Myocyte (in vitro differentiated cells): ENCODE results near the gene KRTAP12-1. TPM values are rescaled to one million over a fixed set of nuclear protein-coding genes. Genes with fewer than 3 reads are reported as not detected.
"Not testable (repeated sequence)": the region's sequence is repeated elsewhere in the genome, so short reads cannot be mapped to it uniquely, and the experiment has no call there.

Experiments used
- DNase-seq: peaks from one replicate; pipeline ENCODE4 v3.0.0-alpha.2; 2012; ENCODE audit warnings: low read depth
- total RNA-seq: library from RNA; depleted of rRNA; stranded (reverse); fragments of >200 nt; gene quantifications from 2 replicates; pipeline ENCODE4 v1.2.3, GENCODE V29; 2014

Gene KRTAP12-1
- total RNA-seq, 1 donor from 2014 or later: not detected

DNA sequence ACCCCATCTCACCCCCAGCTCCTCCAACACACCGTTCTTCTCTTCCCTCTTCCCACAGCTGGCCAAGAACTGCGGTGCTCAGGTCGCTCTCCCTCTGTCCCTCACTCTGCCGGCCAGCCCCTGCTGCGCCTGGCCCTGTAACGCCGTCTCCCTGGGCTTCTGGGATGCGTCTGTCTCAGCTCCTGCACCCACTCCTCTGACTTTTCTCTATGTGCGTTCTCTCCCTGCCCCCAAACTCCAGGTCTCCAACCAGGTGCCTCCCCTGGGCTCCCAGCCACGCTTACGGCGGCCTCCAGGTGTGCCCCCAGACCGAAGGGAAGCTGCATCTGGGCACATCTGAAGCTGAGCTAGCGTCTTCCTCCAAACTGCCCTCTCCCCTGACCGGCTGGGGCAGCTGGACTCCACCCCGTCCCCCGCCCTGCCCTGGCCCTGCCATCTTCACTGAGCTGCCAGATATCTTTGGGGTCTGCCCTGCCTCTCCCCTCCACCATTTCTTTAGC, 17.6 kb upstream of the KRTAP12-1 start:
- no peak for DNase-seq

DNA sequence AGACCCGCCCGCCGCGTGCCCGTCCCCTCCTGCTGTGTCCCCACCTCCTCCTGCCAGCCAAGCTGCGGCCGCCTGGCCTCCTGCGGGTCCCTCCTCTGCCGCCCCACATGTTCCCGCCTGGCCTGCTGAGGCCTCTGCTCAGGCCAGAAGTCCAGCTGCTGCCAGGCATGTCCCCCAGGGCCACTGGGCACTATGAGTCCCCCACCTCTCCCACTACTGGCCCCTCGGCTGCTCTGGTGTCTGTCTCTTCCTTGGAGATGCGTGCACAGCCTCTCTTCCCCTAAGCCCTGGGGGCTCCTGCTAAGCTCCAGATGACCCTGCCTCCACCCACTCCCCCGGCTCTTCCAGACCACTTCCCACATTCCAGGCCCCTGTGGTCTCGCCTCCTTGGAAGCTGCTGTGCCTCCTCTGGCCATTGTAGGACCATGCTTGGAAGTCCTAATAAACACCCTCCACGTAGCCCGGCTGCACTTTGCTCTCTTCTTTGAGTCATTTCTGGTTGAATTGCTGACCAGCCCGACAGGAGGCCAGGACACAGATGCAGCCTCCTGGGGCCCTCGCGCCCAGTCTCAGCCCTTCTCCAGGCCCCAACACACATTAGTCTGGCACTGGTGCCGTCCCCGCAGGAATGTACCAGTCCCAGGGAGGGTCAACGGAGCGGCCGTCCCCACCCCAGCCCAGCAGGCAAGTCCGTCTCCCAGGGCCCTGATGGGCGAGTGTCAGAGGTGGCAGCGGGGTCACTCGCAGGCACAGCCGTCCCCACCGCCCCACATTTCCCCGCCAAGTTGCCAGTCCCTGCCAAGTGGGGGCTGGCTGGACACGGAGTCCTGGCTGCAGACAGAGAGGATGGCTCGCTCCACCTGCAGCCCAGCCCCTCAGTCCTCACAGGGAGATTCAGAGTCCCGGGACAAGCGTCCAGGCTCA, 16.1 kb upstream of the KRTAP12-1 start:
- peak; percentile 74 for DNase-seq

DNA sequence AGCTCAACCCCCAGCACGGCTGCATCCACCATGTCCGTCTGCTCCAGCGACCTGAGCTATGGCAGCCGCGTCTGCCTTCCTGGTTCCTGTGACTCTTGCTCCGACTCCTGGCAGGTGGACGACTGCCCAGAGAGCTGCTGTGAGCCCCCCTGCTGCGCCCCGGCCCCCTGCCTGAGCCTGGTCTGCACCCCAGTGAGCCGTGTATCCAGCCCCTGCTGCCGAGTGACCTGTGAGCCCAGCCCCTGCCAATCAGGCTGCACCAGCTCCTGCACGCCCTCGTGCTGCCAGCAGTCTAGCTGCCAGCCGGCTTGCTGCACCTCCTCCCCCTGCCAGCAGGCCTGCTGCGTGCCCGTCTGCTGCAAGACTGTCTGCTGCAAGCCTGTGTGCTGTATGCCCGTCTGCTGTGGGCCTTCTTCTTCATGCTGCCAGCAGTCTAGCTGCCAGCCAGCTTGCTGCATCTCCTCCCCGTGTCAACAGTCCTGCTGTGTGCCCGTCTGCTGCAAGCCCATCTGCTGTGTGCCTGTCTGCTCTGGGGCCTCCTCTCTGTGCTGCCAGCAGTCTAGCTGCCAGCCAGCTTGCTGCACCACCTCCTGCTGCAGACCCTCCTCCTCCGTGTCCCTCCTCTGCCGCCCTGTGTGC, 15.3 kb upstream of the KRTAP12-1 start, which contains the start of gene KRTAP10-12:
KRTAP10-12 (plus strand) TSS at position 1 of the 639 bp plus-strand sequence; CDS start at position 31, 30 bp downstream.
- DNase-seq: not testable (repeated sequence)

DNA sequence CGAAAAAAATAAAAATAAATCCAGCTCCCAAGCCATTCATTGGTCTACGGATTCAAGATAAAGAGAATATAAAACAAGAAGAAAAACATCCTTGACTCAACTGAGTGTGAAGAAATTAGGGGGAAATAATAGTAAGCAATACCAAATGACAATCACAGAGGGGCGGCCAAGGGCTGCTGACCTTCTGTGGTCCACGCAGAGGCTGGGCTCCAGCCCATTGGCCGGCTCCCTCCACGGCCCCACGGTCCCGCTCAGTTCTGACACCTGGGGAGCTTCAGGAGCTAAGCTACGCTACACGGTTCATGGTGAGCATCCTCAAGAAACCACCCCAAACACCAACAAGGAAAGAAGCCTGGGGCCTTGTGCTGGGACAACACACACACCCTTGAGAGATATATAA, 14.6 kb upstream of the KRTAP12-1 start:
- no peak for DNase-seq

DNA sequence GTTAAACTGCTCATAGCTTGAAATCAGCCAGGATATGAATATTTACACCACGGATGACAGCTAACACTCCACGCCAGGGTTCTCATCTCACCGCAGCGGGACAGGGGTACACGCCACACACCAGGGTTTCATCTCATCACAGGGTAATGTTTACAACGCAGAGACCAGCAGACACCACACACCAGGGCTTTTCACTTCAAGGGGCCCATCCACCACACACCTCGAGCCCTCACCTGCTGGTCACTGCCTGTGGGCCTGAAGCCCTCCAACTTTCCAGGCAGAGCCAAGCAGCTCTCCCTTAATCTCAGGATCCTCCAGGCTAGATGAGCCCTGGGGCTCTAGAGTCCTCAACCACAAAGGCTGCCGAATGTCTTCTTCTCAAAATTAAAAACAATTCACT, 13.7 kb upstream of the KRTAP12-1 start:
- DNase-seq: no peak

DNA sequence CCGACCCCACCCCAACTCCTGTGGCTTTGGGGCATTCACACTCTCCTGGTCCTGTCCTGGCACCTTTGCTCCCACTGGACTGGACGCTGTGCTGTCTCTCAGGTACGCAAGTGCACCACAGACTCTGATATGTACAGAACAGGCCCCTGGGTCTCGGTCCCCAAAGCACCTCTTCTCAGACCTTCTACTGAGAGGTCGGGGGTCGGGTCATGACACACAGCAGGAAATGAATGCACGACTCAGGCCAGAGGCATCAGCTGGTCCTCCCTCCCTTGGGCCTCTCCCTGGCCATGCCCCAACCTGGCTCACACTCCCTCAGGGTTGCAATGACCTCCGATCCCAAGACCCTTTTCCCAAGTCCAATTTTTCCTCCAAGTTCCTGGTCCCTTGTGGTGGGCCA, 13.2 kb upstream of the KRTAP12-1 start:
- DNase-seq: no peak

DNA sequence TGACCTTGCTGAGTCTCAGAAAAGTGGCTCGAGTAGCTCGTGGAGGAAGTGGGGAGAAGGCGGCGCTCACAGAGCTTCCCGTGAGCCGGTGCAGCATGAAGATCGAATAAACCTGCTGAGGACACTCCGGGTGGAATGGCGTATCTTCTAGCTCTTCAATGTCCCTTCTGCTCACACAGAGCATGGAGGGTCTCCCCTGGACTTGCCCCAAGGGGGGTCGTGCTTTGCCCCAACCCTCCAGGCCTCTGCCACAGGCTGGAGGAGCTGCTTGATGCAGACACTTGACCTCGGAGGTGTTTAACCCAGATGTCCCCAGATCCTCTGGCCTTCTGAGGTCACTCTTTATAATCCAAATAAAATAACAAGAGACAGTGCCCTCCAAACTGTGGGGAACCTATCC, 12.8 kb upstream of the KRTAP12-1 start:
- no peak for DNase-seq

DNA sequence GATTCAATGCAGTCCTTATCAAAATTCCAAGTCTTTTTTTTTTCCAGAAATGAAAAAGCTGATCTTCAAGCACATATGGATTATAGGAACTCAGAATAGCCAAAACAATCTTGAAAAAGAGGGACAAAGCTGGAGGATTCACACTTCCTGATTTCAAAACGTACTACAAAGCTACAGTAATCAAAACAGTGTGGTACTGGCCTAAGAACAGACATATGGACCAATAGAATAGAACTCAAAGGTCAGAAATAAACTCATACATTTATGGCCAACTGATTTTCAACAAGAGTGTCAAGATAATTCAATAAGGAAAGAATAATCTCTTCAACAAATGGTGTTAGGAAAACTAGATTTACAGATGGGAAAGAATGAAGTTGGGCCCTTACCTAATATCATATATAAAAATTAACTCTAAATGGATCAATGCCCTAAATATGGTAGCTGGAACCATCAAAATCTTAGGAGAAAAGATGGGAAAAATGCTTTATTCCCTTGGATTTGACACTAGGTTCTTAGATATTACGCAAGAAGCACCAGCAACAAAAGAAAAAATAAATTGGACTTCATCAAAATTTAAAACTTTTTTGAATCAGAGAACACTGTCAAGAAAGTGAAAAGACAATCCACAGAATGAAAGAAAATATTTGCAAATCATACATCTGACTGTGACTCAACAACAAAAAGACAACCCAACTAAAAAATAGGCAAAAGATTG, 11.0 kb upstream of the KRTAP12-1 start:
- no peak for DNase-seq

DNA sequence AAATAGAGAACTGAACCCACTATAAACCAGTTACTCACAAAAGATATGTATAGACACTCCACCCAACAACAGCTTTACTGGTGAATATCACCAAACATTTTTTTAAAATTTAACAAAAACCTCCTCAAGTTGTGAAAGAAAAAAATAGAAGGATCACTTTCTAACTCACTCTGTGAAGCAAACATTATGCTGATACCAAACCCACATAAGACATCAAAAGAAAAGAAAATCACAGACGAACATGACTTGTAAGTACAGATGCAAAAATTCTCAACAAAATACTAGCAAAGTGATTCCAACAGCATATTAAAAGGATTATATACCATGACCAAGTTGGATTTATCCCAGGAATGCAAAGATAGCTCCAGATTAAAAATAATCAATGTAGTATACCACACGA, 9.7 kb upstream of the KRTAP12-1 start:
- DNase-seq: no peak

DNA sequence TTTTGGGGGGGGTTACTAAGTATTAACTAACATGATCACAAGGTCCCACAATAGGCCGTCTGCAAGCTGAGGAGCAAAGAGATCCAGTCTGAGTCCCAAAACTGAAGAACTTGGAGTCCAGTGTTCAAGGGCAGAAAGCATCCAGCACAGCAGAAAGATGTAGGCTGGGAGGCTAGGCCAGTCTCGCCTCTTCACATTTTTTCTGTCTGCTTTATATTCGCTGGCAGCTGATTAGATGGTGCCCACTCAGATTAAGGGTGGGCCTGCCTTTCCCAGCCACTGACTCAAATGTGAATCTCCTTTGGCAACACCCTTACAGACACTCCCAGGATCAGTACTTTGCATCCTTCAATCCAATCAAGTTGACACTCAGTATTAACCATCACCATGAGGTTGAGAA, 7.8 kb upstream of the KRTAP12-1 start:
- DNase-seq: not testable (repeated sequence)

DNA sequence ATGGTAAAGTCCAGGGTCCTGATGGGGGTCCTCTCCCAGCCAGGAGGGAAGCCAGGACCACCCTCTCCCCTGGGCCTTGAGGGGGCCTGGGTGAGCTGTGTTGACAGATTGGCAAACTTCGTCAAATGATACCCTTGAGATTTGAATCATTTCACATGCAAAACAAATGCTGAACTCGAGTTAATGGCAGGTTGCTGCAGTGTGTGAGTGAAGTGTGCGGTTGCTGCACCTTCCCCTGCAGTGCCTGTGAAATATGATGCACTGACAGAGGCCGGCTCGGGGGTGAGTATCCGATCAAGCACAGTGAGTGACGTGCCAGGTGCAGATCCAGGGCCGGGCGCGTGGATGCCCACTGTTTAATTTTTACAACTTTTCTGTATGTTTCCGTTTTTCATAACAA, 5.7 kb upstream of the KRTAP12-1 start:
- peak; percentile 48 for DNase-seq

DNA sequence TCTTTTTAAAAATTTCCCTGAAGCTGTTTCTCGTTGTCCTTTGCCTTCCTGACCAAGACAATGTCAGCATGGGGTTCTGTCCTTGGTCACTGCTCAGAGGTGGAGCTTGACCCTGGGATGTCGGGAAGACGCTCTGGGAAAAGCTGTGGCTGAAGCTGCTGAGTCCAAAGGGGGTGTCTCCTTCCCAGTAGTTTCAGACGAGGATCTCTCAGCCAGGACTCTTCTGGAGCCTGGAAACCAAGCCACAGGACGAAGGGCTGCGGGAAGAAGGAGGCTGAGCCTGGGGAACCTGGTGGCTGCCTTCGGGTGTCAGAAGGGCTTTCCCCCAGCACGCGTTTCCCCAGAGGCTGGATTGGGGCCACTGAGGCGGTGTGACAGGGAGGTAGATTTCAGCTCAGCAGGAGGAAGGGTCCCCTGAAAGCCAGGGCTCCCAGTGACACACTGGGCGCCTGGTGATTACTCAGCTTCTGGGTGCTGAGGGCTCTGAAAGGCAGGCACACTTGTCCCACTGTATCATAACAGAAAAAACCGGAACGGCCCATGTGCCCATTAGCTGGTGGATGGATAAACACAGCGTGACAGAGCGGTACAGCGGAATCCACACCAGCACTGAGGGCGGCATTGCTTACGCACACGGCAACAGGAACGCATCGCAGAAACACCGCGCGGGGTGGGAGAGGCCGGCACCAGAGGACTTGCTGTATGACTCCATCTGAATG, 5.0 kb upstream of the KRTAP12-1 start:
- DNase-seq: no peak

DNA sequence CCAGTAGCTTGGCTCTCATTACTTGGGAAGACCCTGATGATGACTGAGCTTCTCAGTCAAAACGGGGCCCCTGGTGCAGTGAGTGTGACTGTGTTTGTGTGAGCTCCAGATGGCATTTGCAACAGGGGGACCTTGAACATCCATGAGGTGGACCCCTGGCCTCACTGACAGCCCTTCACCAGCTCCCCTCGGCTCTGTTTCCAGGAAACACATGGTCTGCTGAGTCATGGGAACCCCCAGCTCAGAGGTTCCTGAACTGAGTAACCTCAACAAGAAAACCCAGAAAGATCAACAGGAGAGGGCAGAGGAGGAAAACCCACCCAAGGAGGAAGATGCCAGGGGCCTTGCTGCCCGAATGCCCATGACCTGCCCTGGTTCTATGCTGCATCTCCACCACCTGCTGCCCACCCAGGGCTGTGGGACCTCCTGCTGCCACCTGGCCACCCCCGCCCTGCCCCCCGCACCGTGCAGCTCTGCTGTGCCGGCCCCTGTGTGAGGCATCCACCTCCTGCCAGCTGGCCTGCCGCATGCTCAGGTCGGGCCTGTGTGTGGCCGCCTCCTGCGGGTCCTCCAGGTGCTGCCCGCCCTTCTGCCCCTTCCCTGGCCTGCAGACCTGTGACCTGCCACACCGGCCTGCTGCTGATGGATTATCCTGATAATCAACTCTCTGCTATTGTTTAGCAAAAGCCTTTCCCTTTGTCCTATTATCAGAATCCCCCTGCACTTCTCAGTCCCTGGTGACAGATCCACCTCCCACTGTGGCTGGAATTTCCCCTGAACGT, 4.2 kb upstream of the KRTAP12-1 start:
- no peak for DNase-seq

DNA sequence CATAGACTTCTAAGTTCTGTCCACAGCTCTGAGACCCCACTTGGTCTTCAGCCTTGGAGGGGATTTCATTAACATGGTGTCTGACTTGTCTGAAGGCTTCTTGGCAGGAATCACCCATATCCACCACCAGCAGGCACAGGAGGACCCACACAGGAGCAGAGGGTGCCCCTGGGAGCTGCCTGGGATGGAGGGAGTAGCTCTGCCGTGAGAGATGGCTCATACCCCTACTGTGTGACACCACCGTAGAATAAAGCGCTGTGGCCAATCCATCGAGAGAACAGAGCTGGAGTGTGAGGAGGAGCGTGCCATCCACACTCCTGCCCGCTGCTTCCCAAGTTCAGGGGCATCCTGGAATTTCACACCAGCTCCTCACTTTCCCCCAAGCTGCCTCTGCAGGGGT, 3.1 kb upstream of the KRTAP12-1 start:
- DNase-seq: not testable (repeated sequence)

DNA sequence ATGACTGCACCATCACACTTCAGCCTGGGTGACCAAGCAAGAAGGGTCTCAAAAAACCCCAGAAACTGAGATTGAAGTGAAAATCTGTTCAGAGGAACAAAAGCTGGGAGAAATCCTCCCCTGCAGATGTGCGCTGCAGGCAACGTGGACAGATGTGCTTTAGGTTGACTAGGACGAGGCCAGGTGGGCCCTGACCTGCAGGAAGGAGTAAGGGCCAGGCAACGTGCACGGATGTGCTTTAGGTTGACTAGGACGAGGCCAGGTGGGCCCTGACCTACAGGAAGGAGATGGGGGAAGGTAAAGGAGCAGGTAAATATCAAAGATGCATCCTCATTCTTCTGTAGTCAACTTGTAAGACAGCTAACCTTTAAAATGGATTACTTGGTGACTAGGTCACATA, 2.5 kb upstream of the KRTAP12-1 start:
- DNase-seq: no peak

DNA sequence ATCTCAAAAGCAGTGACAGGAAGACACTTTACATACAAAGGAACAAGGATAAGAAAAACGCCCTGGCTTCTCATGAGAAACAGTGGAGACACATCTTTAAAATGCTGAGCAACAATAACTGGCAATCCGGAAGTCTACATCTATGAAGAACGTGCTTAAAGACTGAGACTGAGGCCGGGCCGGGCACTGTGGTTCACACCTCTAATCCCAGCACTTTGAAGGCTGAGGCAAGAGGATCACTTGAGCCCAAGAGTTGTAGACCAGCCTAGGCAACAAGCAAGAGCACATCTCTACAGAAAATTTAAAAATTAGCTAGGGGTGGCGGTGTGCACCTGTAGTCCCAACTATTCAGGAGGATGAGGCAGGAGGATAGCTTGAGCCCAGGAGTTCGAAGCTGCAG, 2.1 kb upstream of the KRTAP12-1 start:
- no peak for DNase-seq

DNA sequence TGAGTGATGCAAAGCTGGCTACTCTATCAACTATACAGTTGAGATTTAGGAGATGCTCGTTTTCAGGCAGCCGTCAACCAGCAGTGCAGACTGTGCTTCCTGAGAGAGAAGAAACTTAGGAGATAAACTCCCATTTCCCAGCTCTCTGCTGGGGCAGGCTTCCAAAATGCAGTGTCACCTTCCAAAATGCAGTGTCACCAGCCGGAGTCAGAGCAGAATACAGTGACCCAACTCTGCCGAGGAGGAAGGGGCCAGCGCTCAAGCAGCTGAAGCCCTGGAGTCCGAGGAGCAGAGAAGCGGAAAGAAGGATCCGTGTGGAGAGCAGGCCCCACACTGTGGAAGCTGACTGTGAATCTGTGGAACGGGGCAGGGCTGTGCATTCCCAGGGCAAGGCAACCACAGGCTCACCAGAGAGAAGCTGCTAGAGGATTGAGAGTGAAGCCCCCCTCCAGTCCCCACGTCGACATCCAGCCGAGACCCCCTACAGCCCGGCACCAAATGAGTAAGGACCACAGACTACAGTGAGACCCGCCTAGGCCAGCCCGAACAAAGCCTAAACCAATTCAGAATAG, 703 bp upstream of the KRTAP12-1 start:
- no peak for DNase-seq

DNA sequence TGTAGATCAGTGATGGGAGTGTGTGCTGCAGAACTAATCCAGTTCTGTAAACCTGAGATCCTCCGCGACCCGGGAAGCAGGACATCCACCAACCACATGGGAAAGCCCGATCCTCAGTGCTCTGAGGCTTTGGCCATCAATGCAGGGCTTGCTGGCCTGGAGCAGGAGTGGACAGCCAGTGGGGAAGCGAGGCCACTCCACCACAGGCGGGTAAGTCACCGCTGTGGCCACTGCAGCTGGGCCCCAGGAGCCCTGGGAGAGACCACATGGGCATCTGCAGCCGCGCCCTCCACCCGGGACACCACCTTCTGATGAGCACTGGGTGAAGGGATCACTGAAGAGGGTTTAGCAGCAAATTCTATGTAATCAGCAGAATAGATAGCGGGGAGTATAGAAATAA, 811 bp downstream of the KRTAP12-1 start:
- DNase-seq: peak; percentile 24

DNA sequence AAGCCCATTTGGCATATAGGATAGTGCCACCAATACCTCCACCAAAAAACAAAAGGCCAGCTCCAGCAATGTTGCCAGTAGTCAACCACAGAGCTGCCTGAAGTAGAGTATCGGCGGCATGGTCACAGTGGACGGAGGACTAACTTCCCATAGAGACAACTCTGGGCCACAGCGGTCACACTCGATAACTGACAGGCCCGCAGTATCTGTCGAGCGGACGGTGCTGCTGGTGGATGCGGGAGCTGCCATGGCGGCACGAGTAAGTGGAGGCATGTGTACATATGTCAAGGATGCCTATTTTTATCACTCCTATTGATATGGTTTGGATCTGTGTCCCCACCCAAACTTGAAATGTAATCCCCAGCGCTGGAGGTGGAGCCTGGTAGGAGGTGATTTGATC, 4.1 kb downstream of the KRTAP12-1 start:
- no peak for DNase-seq

DNA sequence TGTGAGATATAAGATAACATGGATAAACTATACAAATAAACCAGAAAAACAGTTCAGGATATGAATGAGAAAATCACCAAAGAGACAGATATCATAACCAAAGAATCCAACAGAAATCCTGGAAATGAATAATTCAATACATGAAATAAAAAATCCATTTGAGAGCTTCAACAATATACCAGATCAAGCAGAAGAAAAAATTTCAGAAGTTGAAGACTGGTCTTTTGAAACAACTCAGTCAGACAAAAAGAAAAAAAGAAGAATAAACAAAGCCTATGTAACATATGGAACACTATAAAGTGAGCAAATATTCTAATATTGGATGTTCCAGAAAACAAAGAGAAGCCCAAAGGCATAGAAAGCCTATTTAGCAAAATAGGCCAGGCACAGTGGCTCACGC, 10.1 kb downstream of the KRTAP12-1 start:
- no peak for DNase-seq
